NT2/D1 (cell line): Measurements from ENCODE around the gene BZW1.

ENCODE experiments used
- SUZ12 ChIP-seq: IDR thresholded peaks from 2 replicates; pipeline ENCODE4 v1.6.1; 2011; ENCODE audit not compliant: insufficient read length, insufficient read depth; ENCODE audit errors: extremely low read depth
- YY1 ChIP-seq: IDR thresholded peaks from 2 replicates; pipeline ENCODE4 v1.6.1; 2011; ENCODE audit not compliant: insufficient read length, insufficient read depth
- ZNF274 ChIP-seq: IDR thresholded peaks from 2 replicates; pipeline ENCODE4 v1.6.1; 2011; ENCODE audit warnings: mild to moderate bottlenecking, low read depth, low read length

DNA sequence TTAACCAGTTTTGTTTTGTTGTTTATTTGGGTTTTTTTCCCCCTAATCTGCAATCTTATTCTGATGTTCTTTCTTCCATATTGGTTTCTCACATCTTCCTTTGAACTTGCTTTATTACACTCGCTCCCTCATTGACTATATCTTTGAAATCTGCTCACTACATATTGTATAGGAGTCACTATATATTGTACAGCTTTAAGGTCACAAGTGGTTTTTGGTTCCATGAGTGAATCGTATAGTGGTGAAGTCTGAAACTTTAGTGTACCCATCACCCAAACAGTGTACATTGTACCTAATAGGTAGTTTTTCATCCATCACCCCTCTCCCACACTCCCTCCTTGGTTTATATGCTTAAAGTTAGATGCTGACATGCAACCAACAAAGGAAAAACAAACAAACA, 11.3 kb upstream of the BZW1 start:
- TF ChIP-seq YY1 (no peak), ZNF274 (no peak), SUZ12 (no peak)
